Ishikawa (cell line): ENCODE results near the gene ARL6IP1.

ENCODE experiments used
- CEBPB ChIP-seq: IDR thresholded peaks from 2 replicates; pipeline ENCODE4 v1.6.1; 2012
- CREB1 ChIP-seq: IDR thresholded peaks from 2 replicates; pipeline ENCODE4 v1.6.1; 2012; ENCODE audit warnings: low read depth
- EGR1 ChIP-seq: IDR thresholded peaks from 2 replicates; pipeline ENCODE4 v1.6.1; 2012
- EP300 ChIP-seq: IDR thresholded peaks from 2 replicates; pipeline ENCODE4 v1.6.1; 2012; ENCODE audit warnings: borderline replicate concordance
- FOXM1 ChIP-seq: IDR thresholded peaks from 2 replicates; pipeline ENCODE4 v1.6.1; 2012; ENCODE audit warnings: low read depth, borderline replicate concordance
- NFIC ChIP-seq: IDR thresholded peaks from 2 replicates; pipeline ENCODE4 v1.6.1; 2012
- RAD21 ChIP-seq: IDR thresholded peaks from 2 replicates; pipeline ENCODE4 v1.6.1; 2012; ENCODE audit warnings: low read depth
- TAF1 ChIP-seq: IDR thresholded peaks from 2 replicates; pipeline ENCODE4 v1.6.1; 2012; ENCODE audit warnings: low read depth, mild to moderate bottlenecking
- TCF12 ChIP-seq: IDR thresholded peaks from 2 replicates; pipeline ENCODE4 v1.6.1; 2012; ENCODE audit warnings: low read depth
- TEAD4 ChIP-seq: IDR thresholded peaks from 2 replicates; pipeline ENCODE4 v1.6.1; 2012
- YY1 ChIP-seq: IDR thresholded peaks from 2 replicates; pipeline ENCODE4 v1.6.1; 2012; ENCODE audit warnings: low read depth
- ZBTB7A ChIP-seq: IDR thresholded peaks from 2 replicates; pipeline ENCODE4 v1.6.1; 2012; ENCODE audit warnings: low read depth
- TF ChIP-seq, protein P1 (sequence below): IDR thresholded peaks from 2 replicates; pipeline ENCODE4 v1.6.1; 2012; ENCODE audit warnings: low read depth, mild to moderate bottlenecking
- TF ChIP-seq, protein P2 (sequence below): IDR thresholded peaks from 2 replicates; pipeline ENCODE4 v1.6.1; 2012
- TF ChIP-seq, protein P3 (sequence below): IDR thresholded peaks from 2 replicates; pipeline ENCODE4 v1.6.1; 2012

ARL6IP1 gene

DNA sequence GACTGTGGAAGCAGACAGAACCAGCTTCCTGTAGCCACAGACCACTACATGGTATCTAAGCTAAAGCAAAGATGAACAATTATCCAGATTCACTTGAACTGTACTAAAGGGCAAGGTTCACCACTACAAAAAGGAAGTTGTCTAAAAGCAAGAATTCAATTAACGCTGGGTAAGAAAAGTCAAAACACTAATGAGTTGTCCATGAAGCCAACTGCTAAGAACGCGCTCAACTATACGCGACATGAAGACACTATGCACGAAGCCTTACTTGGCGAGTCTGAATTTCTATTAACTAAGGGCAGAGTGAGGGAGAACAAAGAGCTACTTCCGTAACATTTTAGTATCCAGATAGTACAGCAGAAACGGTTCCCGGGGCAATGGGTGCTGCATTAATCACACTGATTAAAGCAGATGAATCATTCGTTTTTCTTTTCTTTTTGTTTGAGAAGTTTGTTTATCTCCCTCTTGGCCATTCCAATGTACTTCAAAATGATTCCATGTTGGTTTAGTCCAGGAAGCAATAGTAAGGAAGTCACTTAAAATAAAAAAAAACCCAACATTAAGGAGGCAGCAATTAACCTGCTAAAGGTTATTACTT lies 8.4 kb downstream of the ARL6IP1 start:
- TF ChIP-seq TCF12, result no peak
- TF ChIP-seq, protein P1, sequence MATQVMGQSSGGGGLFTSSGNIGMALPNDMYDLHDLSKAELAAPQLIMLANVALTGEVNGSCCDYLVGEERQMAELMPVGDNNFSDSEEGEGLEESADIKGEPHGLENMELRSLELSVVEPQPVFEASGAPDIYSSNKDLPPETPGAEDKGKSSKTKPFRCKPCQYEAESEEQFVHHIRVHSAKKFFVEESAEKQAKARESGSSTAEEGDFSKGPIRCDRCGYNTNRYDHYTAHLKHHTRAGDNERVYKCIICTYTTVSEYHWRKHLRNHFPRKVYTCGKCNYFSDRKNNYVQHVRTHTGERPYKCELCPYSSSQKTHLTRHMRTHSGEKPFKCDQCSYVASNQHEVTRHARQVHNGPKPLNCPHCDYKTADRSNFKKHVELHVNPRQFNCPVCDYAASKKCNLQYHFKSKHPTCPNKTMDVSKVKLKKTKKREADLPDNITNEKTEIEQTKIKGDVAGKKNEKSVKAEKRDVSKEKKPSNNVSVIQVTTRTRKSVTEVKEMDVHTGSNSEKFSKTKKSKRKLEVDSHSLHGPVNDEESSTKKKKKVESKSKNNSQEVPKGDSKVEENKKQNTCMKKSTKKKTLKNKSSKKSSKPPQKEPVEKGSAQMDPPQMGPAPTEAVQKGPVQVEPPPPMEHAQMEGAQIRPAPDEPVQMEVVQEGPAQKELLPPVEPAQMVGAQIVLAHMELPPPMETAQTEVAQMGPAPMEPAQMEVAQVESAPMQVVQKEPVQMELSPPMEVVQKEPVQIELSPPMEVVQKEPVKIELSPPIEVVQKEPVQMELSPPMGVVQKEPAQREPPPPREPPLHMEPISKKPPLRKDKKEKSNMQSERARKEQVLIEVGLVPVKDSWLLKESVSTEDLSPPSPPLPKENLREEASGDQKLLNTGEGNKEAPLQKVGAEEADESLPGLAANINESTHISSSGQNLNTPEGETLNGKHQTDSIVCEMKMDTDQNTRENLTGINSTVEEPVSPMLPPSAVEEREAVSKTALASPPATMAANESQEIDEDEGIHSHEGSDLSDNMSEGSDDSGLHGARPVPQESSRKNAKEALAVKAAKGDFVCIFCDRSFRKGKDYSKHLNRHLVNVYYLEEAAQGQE, result no peak
- TF ChIP-seq, protein P2, sequence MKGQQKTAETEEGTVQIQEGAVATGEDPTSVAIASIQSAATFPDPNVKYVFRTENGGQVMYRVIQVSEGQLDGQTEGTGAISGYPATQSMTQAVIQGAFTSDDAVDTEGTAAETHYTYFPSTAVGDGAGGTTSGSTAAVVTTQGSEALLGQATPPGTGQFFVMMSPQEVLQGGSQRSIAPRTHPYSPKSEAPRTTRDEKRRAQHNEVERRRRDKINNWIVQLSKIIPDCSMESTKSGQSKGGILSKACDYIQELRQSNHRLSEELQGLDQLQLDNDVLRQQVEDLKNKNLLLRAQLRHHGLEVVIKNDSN, result no peak

DNA sequence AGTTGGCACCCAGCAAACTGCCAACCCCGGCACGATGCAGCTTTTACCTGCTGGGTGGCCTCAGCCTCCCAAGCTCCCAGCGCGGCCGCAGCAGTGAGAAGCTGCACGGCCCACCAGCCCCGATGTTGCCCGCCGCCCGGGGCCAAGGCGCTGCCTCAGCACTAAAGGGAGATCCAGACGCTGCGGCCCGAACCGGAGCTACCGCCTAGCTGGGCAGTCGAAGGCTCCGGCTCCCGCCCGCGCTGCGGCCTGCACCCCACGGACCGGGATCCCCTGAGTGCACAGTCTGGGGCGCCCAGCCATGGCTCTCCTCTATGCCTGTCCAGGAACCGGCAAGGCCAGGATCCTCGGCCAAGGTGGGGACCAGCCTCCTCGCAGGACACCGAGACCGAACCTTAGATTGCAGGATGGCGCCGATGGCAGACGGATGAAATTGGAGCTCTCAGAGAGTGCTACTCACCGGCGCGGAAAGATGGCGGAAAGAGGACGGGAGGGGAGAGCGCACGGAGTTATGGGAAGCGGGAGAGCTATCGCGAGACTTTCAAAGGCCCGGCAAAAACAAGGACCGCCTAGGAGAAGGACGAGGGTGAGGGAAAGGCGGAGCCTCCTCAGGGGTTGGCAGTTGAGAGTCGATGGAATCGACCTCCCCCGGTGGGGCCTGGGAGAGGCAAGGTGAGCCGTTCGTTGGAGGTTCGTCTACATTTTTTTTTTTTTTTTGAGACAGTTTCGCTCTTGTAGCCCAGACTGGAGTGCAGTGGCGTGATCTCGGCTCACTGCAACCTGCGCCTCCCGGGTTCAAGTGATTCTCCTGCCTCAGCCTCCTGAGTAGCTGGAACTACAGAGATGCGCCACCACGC lies 11.3 kb downstream of the ARL6IP1 start, which contains the start of gene RPS15A:
Gene RPS15A, minus strand, starts transcription at position 485 of the 857 bp plus-strand sequence. CDS start 1,221 bp downstream, outside the sequence.
- no peak for TF ChIP-seq EGR1
- TF ChIP-seq TEAD4, result no peak
- TF ChIP-seq FOXM1, result peak; percentile 40; the same call in 1 of the 2 replicates
- TF ChIP-seq, protein P3, sequence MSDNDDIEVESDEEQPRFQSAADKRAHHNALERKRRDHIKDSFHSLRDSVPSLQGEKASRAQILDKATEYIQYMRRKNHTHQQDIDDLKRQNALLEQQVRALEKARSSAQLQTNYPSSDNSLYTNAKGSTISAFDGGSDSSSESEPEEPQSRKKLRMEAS, result peak; percentile 96
- TF ChIP-seq, protein P2, result no peak
- TF ChIP-seq TCF12, result peak; percentile 35; the same call in 1 of the 2 replicates
- TF ChIP-seq ZBTB7A, result no peak
- peak; percentile 96 for TF ChIP-seq YY1
- TF ChIP-seq, protein P1, result 0 out of 2 replicates have a peak, but pooled peaks have one; percentile 27
- TF ChIP-seq NFIC, result no peak
- no peak for TF ChIP-seq CREB1
- TF ChIP-seq TAF1, result peak; percentile 98

DNA sequence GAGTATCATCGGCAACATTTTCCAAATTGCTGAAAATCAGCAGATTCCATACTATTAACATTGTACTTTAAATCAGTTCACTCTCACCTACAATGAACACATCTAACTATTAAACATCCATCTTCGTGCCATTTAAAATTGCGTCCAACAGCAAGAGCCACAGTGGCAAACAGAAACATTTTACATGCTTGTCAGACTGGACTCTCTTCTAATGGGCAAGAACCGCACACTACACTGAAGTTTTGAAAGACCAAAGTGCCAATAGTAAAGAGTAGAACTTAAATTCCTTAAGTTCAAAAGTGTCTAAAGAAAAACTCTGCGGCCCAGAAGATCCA lies 11.9 kb downstream of the ARL6IP1 start:
- no peak for TF ChIP-seq FOXM1
- no peak for TF ChIP-seq ZBTB7A
- no peak for TF ChIP-seq TCF12
- no peak for TF ChIP-seq NFIC
- no peak for TF ChIP-seq TEAD4
- no peak for TF ChIP-seq RAD21
- TF ChIP-seq EP300, result no peak
- TF ChIP-seq TAF1, result no peak
- no peak for TF ChIP-seq CEBPB
- TF ChIP-seq, protein P1, result no peak
- TF ChIP-seq, protein P2, result no peak
- no peak for TF ChIP-seq YY1
- TF ChIP-seq, protein P3, result no peak
- no peak for TF ChIP-seq EGR1
